Liver (tissue), 3 donors: ENCODE data around the gene DPEP3.

Experiments used
- RXRA ChIP-seq, 2 donors: IDR thresholded peaks; 2 replicates each; pipeline ENCODE4 v1.6.1; 2017 to 2018; ENCODE audit warnings: antibody characterized with exemption in 2 of 2, mild to moderate bottlenecking in 1 of 2
- TF ChIP-seq, protein P1 (sequence below): fragments of 150-350 bp; IDR thresholded peaks from 2 replicates; pipeline ENCODE4 v1.5.1; 2017; ENCODE audit warnings: improper control_type of control experiment, low read depth, low read length; ENCODE audit not compliant: missing input control
- donor health status: healthy.
- donor health status: healthy.

DNA sequence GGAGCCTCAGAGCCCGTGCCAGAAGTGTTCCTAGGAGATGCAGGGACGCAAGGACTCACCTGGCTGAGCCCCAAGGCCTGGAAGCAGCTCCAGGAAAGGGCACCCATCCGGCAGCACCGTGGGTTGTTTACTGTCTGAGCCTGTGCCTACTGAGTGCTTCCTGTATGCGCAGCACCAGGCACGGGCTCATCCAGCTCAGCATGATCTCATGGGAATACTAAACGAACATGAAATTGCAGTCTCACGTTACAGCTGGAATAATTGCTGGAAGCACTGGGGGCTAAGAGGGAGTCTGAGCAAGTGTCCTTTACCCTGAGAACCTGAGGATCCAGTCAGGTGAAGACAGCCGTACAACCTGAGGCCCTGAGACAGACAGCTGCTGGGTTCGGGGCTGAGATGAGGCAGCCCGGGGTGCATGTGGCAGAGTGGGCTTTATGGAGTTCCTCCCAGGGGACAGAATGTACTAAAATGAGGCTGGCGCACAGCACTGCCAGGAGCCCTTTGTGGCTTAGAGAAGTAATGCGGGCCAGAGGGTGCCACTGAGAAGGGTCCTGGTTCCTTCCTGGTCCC is 54.0 kb downstream of the DPEP3 start:
- TF ChIP-seq, protein P1, sequence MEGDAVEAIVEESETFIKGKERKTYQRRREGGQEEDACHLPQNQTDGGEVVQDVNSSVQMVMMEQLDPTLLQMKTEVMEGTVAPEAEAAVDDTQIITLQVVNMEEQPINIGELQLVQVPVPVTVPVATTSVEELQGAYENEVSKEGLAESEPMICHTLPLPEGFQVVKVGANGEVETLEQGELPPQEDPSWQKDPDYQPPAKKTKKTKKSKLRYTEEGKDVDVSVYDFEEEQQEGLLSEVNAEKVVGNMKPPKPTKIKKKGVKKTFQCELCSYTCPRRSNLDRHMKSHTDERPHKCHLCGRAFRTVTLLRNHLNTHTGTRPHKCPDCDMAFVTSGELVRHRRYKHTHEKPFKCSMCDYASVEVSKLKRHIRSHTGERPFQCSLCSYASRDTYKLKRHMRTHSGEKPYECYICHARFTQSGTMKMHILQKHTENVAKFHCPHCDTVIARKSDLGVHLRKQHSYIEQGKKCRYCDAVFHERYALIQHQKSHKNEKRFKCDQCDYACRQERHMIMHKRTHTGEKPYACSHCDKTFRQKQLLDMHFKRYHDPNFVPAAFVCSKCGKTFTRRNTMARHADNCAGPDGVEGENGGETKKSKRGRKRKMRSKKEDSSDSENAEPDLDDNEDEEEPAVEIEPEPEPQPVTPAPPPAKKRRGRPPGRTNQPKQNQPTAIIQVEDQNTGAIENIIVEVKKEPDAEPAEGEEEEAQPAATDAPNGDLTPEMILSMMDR, result no peak
- no peak for TF ChIP-seq RXRA (IDR thresholded peaks at IDR 0.05)
